A549 (cell line): ENCODE results near the gene GUCY2D.

Experiments
- BHLHE40 ChIP-seq: IDR thresholded peaks from 2 replicates; pipeline ENCODE4 v1.6.1; 2012; ENCODE audit warnings: low read depth, low read length, inconsistent platforms
- JUN ChIP-seq, 2 experiments: fragments of >200 bp; sonication (Bioruptor Twin); formaldehyde crosslinking; IDR thresholded peaks; 2 replicates in 1 of 2; 3 replicates in 1 of 2; pipeline ENCODE4 v1.6.1; 2016 to 2017
- MAZ ChIP-seq: fragments of 150-350 bp; IDR thresholded peaks from 2 replicates; pipeline ENCODE4 v1.6.1; 2014; ENCODE audit warnings: antibody characterized with exemption, low read depth, low read length, borderline replicate concordance
- POLR2A ChIP-seq: IDR thresholded peaks from 2 replicates; pipeline ENCODE4 v1.6.1; 2012; ENCODE audit warnings: mild to moderate bottlenecking, low read length
- RARB ChIP-seq: fragments of 250-450 bp; sonication (Bioruptor Pico); IDR thresholded peaks from 2 replicates; pipeline ENCODE4 v1.8.0; 2021; ENCODE audit warnings: mild to moderate bottlenecking, moderate library complexity
- TF ChIP-seq, protein P1 (sequence below): fragments of 250-450 bp; sonication (Bioruptor Pico); IDR thresholded peaks from 2 replicates; pipeline ENCODE4 v1.5.0; 2020; ENCODE audit warnings: low read depth, mild to moderate bottlenecking, moderate library complexity
- TF ChIP-seq, protein P2 (sequence below): fragments of >200 bp; sonication (Bioruptor Twin); formaldehyde crosslinking; IDR thresholded peaks from 3 replicates; pipeline ENCODE4 v1.5.1; 2016

DNA sequence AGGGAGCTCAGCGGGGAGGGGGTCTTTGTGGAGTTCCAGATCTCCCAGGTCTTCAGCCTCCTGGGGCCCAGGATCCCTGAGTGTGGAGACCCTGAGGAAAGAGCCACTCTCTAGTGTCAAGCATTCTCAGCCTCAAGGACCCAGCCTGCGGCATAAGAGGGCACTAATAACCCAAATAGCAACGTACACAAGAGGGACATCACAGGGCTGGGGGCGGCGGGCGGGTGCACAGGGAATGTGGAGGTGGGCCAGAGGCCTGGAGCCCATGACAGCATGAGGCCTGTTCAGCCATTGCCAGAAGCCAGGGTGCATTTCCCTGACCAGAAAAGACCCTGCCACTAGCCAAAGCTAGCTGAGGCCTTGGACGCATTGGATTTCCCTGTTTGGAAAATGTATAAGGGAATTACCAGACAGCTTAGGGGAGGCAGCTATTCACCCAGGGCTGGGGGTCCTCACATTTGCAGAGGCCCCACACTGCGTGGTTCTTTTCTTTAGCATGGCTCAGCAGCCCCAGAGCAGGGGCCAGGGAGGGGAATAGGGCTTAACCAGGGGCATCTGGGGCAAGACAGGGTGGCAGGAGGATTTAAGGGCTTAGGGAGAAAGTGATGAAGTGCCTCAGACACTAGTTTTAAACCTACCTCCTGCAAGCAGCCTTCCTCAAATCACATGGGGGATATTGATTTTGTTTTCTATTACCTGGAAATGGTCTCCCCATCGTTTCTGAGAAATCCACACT is 22.9 kb downstream of the GUCY2D start:
- TF ChIP-seq POLR2A = no peak
- TF ChIP-seq, protein P1, sequence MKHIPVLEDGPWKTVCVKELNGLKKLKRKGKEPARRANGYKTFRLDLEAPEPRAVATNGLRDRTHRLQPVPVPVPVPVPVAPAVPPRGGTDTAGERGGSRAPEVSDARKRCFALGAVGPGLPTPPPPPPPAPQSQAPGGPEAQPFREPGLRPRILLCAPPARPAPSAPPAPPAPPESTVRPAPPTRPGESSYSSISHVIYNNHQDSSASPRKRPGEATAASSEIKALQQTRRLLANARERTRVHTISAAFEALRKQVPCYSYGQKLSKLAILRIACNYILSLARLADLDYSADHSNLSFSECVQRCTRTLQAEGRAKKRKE (CRISPR knock-in tag) = no peak
- no peak for TF ChIP-seq RARB (CRISPR knock-in tag)
- TF ChIP-seq, protein P2, sequence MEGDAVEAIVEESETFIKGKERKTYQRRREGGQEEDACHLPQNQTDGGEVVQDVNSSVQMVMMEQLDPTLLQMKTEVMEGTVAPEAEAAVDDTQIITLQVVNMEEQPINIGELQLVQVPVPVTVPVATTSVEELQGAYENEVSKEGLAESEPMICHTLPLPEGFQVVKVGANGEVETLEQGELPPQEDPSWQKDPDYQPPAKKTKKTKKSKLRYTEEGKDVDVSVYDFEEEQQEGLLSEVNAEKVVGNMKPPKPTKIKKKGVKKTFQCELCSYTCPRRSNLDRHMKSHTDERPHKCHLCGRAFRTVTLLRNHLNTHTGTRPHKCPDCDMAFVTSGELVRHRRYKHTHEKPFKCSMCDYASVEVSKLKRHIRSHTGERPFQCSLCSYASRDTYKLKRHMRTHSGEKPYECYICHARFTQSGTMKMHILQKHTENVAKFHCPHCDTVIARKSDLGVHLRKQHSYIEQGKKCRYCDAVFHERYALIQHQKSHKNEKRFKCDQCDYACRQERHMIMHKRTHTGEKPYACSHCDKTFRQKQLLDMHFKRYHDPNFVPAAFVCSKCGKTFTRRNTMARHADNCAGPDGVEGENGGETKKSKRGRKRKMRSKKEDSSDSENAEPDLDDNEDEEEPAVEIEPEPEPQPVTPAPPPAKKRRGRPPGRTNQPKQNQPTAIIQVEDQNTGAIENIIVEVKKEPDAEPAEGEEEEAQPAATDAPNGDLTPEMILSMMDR = no peak
- TF ChIP-seq JUN (IDR thresholded peaks at IDR 0.05) = no peak
- TF ChIP-seq MAZ = no peak
- TF ChIP-seq BHLHE40 = no peak
